Gastroesophageal sphincter (tissue), 4 donors: ENCODE data around the gene NUAK1. TPM values are rescaled to one million over a fixed set of nuclear protein-coding genes. Genes with fewer than 3 reads are reported as not detected.

ENCODE experiments used
- ATAC-seq: fragments of 150-250 bp; one replicate; pipeline ENCODE4 v1.9.1; 2016; ENCODE audit warnings: mild to moderate bottlenecking, moderate library complexity
- H3K27ac ChIP-seq, 4 donors: fragments of 200-600 bp; sonication (generic) in 3 of 4; 1 replicate in 3 of 4; 2 replicates in 1 of 4; pipeline ENCODE4 v1.5.1; 2016 to 2019
- H3K27me3 ChIP-seq: fragments of 200-600 bp; sonication (generic); one replicate; pipeline ENCODE4 v1.5.1; 2019
- H3K36me3 ChIP-seq, 2 donors: fragments of 200-600 bp; sonication (generic); one replicate each; pipeline ENCODE4 v1.5.1; 2019; ENCODE audit warnings: control low read depth in 1 of 2
- H3K4me1 ChIP-seq, 3 donors: fragments of 200-600 bp; sonication (generic); 1 replicate in 2 of 3; 2 replicates in 1 of 3; pipeline ENCODE4 v1.5.1; 2016 to 2019; ENCODE audit warnings: control low read depth in 2 of 3
- H3K4me3 ChIP-seq, 2 donors: fragments of 200-600 bp; sonication (generic); one replicate each; pipeline ENCODE4 v1.5.1; 2019; ENCODE audit warnings: mild to moderate bottlenecking in 1 of 2, moderate library complexity in 1 of 2
- H3K9me3 ChIP-seq, 3 donors: fragments of 200-600 bp; sonication (generic); one replicate each; pipeline ENCODE4 v1.5.1; 2017 to 2019; ENCODE audit warnings: control low read depth in 2 of 3
- EP300 ChIP-seq: sonication (generic); formaldehyde crosslinking; IDR thresholded peaks from one replicate; pipeline ENCODE4 v1.6.1; 2017; ENCODE audit warnings: antibody characterized with exemption, mild to moderate bottlenecking
- POLR2A ChIP-seq, 2 donors: fragments of 450-650 bp; IDR thresholded peaks; one replicate each; pipeline ENCODE4 v1.6.1; 2017; ENCODE audit warnings: antibody characterized with exemption in 2 of 2, mild to moderate bottlenecking in 2 of 2, moderate library complexity in 1 of 2
- POLR2AphosphoS5 ChIP-seq: sonication (generic); formaldehyde crosslinking; IDR thresholded peaks from one replicate; pipeline ENCODE4 v1.6.1; 2017; ENCODE audit warnings: antibody characterized with exemption
- WGBS, 2 donors: methylation state at CpG; one replicate each; pipeline ENCODE4 v1.1.5; 2018; ENCODE audit warnings: low coverage in 1 of 2; 5-methylcytosine and 5-hydroxymethylcytosine counted together
- total RNA-seq, 4 donors: library from RNA; depleted of rRNA; stranded (reverse); fragments of >200 nt; gene quantifications; one replicate each; pipeline ENCODE4 v1.1.0, GENCODE V29; 2016
- TF ChIP-seq, protein P1 (sequence below), 4 experiments: fragments of 200-600 bp in 2 of 4; fragments of 450-650 bp in 2 of 4; sonication (generic) in 1 of 4; IDR thresholded peaks; one replicate each; pipeline ENCODE4 v1.5.1; 2017 to 2019; ENCODE audit warnings: antibody characterized with exemption in 4 of 4, mild to moderate bottlenecking in 2 of 4, moderate library complexity in 2 of 4

Gene NUAK1
- total RNA-seq, 4 donors from 2014 or later = 7.4 to 27.7 (median 10.7) TPM

DNA sequence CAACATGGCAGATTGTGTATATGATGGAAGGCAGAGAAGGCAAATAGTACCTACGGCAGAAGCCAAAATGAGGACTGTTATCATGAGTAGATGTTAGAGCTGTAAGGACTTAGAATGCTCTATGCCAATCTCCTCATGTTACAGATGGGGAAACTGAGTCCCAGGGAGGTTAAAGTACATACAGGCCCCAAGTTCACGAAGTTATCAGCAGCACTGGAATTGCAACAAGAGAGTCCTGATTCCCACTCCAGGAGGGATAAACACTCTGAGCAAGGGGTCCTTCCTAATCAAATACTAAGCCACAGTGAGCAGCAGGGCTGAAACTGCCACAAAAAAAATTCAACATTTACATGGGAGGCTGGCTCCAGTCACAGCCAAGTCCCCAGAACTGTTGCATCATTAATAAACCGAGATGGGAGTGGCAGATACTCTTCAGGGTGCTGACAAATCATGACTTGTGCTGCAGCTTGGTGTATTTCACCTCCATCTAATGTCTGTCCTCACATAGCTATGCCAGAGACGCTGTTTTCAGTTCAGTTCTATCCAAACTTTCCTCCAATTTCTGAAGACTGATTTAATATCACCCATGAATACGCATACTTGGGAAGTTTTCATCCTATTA, 24.2 kb downstream of the NUAK1 start:
- TF ChIP-seq, protein P1, sequence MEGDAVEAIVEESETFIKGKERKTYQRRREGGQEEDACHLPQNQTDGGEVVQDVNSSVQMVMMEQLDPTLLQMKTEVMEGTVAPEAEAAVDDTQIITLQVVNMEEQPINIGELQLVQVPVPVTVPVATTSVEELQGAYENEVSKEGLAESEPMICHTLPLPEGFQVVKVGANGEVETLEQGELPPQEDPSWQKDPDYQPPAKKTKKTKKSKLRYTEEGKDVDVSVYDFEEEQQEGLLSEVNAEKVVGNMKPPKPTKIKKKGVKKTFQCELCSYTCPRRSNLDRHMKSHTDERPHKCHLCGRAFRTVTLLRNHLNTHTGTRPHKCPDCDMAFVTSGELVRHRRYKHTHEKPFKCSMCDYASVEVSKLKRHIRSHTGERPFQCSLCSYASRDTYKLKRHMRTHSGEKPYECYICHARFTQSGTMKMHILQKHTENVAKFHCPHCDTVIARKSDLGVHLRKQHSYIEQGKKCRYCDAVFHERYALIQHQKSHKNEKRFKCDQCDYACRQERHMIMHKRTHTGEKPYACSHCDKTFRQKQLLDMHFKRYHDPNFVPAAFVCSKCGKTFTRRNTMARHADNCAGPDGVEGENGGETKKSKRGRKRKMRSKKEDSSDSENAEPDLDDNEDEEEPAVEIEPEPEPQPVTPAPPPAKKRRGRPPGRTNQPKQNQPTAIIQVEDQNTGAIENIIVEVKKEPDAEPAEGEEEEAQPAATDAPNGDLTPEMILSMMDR (IDR thresholded peaks at IDR 0.05) = no peak
- no peak for TF ChIP-seq EP300
- no peak for TF ChIP-seq POLR2AphosphoS5
- TF ChIP-seq POLR2A (IDR thresholded peaks at IDR 0.05) = no peak
- peaks cover 5 to 40% (median 26%) of the 10 kb centered on the region in 3 donors for H3K4me1 ChIP-seq
- H3K27me3 ChIP-seq = no peaks in the 10 kb centered on the region
- no peak overlapping the region for H3K4me3 ChIP-seq
- ATAC-seq = peak; percentile 68
- no peaks in the 10 kb centered on the region for H3K36me3 ChIP-seq
- no peaks in the 10 kb centered on the region for H3K9me3 ChIP-seq
- WGBS, 2 donors = 52 to 60% methylated on average over 4 to 5 of the region's 5 CpGs
- H3K27ac ChIP-seq = peak overlapping the region in 3 of 4 donors; percentile 68 to 77 (median 76)

DNA sequence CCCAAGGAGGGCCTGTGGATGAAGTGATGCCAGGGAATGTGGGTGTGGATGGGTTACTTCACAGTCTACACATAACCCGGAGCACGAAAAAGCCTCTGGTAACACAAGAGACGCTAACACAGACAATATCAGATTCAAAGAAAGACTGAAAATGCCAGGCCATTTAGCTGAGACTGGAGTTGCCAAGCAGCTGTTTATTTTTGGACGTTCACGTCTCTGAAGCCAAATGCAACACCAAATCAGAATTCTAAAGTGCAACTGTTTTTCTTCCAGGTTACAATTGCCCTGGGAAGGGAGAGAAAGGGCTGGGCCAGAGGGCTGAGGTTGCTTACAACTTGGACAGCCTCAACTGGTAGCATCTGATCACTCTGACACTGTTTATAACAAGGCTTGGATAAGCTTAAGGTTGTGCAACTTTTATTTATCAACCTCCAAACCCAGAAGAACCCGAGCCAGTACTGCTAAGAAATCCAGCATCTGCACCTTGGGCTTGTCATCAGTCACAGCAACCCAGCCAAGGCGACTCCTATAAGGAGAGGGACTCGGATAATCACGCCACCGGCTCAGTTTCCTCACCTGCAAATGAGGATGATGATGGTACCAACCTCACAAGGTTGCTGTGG, 24.8 kb downstream of the NUAK1 start:
- Histone ChIP-seq H3K4me1 (peaks cover 5 to 44% (median 29%) of the 10 kb centered on the region in 3 donors), H3K9me3 (no peaks in the 10 kb centered on the region), H3K4me3 (no peak overlapping the region), H3K36me3 (no peaks in the 10 kb centered on the region), H3K27me3 (no peaks in the 10 kb centered on the region), H3K27ac (peak overlapping the region; percentile 40 to 77 (median 72))
- 4 to 13% methylated on average over 3 to 10 of the region's 10 CpGs for WGBS, 2 donors
- ATAC-seq = peak; percentile 86
- peak; percentile 89 for TF ChIP-seq POLR2AphosphoS5
- no peak for TF ChIP-seq EP300
- TF ChIP-seq, protein P1 (IDR thresholded peaks at IDR 0.05) = no peak

DNA sequence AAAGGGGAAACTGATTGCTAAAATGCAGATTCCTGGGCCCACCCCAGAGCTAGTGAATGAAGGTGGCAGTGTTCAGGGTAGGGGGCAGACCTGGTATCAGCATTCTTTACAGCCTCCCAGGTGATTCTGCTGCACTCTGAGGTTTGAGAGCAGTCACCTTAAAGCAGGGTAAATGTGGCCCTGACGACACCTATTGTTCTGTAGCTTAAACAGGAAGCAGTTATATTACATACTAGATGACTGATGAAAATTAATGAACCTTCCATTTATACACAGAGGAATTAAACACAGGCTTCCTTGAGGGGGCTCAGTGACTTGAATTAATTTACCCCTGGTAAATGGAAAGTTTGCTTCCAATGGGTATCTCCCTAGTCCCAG, 25.3 kb downstream of the NUAK1 start:
- no peaks in the 10 kb centered on the region for H3K36me3 ChIP-seq
- peaks cover 5 to 49% (median 34%) of the 10 kb centered on the region in 3 donors for H3K4me1 ChIP-seq
- no peak overlapping the region for H3K4me3 ChIP-seq
- H3K27me3 ChIP-seq = no peaks in the 10 kb centered on the region
- TF ChIP-seq, protein P1 (IDR thresholded peaks at IDR 0.05) = no peak
- TF ChIP-seq EP300 (no peak), POLR2A (IDR thresholded peaks at IDR 0.05) (no peak), POLR2AphosphoS5 (no peak)
- H3K9me3 ChIP-seq = no peaks in the 10 kb centered on the region
- 0 to 33% methylated on average over 1 of the region's 1 CpG for WGBS, 2 donors
- H3K27ac ChIP-seq = peak overlapping the region; percentile 40 to 77 (median 72)
- ATAC-seq = no peak

DNA sequence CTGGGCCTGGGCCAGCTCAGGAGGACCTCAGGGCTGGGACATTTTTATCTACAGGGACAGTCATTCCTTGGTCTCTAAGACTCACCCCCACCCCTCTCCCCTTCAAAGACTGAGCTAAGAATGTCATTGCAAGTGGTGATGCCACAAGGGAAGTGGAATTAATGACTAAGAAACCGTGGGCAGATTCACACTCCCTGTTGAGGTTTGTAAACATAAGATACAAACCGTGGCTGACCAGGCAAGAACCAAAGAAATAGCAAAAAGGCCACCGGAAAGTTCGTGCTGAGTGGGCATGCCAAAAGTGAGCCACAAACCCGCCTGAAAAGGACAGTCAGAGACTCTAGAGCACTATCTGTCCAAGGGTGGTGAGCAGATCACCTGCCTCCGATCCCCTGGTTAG, 25.7 kb downstream of the NUAK1 start:
- H3K4me1 ChIP-seq = peaks cover 5 to 53% (median 38%) of the 10 kb centered on the region in 3 donors
- peak; percentile 21 for TF ChIP-seq POLR2AphosphoS5
- no peak for TF ChIP-seq EP300
- H3K27me3 ChIP-seq = no peaks in the 10 kb centered on the region
- peak overlapping the region; percentile 40 to 77 (median 72) for H3K27ac ChIP-seq
- no peak overlapping the region for H3K4me3 ChIP-seq
- 61% methylated on average over 5 of the region's 6 CpGs; no CpG with 5 or more reads in 1 of the 2 donors for WGBS, 2 donors
- no peaks in the 10 kb centered on the region for H3K9me3 ChIP-seq
- no peaks in the 10 kb centered on the region for H3K36me3 ChIP-seq
- ATAC-seq = no peak

DNA sequence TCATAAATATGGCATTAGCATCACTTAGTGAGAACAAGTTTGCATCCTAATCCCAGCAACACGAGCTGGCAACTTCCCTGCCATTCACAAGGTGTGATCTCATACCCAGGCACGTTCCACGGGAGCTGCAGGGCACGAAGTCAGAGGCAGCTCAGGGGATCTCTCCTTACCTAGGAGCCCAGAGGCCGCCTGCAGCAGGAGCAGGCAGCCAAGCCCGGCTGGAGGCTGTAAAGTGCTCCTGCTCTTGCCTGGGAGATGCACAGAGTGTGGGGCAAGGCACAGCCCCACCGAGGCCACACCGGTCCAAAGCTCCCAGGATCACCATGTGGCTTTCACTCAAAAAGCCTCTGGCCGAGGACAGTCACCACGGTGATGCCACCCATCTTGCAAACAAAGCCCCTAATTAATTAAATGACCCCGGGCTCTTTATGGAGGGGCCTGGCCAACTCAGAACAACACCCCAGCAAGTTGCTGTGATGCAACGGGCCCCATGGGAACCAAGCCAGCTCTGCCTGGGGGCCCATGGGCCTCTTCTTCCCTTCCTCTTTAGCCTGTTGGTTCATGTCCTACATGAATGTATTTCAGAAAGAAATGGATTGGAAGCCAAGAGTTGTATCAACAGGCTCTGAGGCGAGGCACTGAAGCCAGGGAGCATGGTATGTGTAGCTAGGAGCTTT, 26.5 kb downstream of the NUAK1 start:
- Histone ChIP-seq H3K4me3 (no peak overlapping the region), H3K27me3 (no peaks in the 10 kb centered on the region), H3K4me1 (peaks cover 5 to 61% (median 40%) of the 10 kb centered on the region in 3 donors), H3K27ac (peak overlapping the region in 3 of 4 donors; percentile 68 to 77 (median 76)), H3K36me3 (no peaks in the 10 kb centered on the region), H3K9me3 (no peaks in the 10 kb centered on the region)
- 53 to 90% methylated on average over 2 to 3 of the region's 13 CpGs for WGBS, 2 donors
- ATAC-seq = no peak
- TF ChIP-seq, protein P1 (IDR thresholded peaks at IDR 0.05) = no peak
- TF ChIP-seq EP300 = no peak
- TF ChIP-seq POLR2A (IDR thresholded peaks at IDR 0.05) = no peak
- TF ChIP-seq POLR2AphosphoS5 = peak; percentile 46
